Measurements from ENCODE around the gene PTPN21. TPM values are rescaled to one million over a fixed set of nuclear protein-coding genes. Genes with fewer than 3 reads are reported as not detected.

The PTPN21 gene
- total RNA-seq: 12.5 and 13.1 TPM in 2 replicates

- no peak for DNase-seq (ENCODE audit: low read depth)
- H3K36me3 ChIP-seq (ENCODE audit: control insufficient read depth, insufficient read depth, low read length): no peaks in the 10 kb centered on the region
- no peaks in the 10 kb centered on the region for H3K27me3 ChIP-seq (ENCODE audit: control insufficient read depth, insufficient read depth, low read length)
- TF ChIP-seq, protein P1, sequence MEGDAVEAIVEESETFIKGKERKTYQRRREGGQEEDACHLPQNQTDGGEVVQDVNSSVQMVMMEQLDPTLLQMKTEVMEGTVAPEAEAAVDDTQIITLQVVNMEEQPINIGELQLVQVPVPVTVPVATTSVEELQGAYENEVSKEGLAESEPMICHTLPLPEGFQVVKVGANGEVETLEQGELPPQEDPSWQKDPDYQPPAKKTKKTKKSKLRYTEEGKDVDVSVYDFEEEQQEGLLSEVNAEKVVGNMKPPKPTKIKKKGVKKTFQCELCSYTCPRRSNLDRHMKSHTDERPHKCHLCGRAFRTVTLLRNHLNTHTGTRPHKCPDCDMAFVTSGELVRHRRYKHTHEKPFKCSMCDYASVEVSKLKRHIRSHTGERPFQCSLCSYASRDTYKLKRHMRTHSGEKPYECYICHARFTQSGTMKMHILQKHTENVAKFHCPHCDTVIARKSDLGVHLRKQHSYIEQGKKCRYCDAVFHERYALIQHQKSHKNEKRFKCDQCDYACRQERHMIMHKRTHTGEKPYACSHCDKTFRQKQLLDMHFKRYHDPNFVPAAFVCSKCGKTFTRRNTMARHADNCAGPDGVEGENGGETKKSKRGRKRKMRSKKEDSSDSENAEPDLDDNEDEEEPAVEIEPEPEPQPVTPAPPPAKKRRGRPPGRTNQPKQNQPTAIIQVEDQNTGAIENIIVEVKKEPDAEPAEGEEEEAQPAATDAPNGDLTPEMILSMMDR (IDR thresholded peaks at IDR 0.05; ENCODE audit: insufficient read depth, low read length, poor library complexity, severe bottlenecking): no peak
- peak within 1 kb of the TSS; percentile 66 for H3K4me3 ChIP-seq (ENCODE audit: low read depth, low read length)
Observed at GRCh38 chr14:88554457-88555286, at the start of gene PTPN21. Gene PTPN21 (minus strand): TSS chr14:88555007. CDS start chr14:88550417, 4,590 bp downstream.

- H3K36me3 ChIP-seq (ENCODE audit: control insufficient read depth, insufficient read depth, low read length): no peaks in the 10 kb centered on the region
- TF ChIP-seq, protein P1 (IDR thresholded peaks at IDR 0.05; ENCODE audit: insufficient read depth, low read length, poor library complexity, severe bottlenecking): no peak
- no peak for DNase-seq (ENCODE audit: low read depth)
- H3K4me3 ChIP-seq (ENCODE audit: low read depth, low read length): no peak overlapping the region
- H3K27me3 ChIP-seq (ENCODE audit: control insufficient read depth, insufficient read depth, low read length): no peaks in the 10 kb centered on the region
Observed at GRCh38 chr14:88604212-88604611, 49.4 kb upstream of the PTPN21 start.

GRCh38 chr14:88599761-88600439 is 45.1 kb upstream of the PTPN21 start:
- Histone ChIP-seq H3K36me3 (ENCODE audit: control insufficient read depth, insufficient read depth, low read length) (no peaks in the 10 kb centered on the region), H3K27me3 (ENCODE audit: control insufficient read depth, insufficient read depth, low read length) (no peaks in the 10 kb centered on the region), H3K4me3 (ENCODE audit: low read depth, low read length) (no peak overlapping the region)
- TF ChIP-seq, protein P1 (IDR thresholded peaks at IDR 0.05; ENCODE audit: insufficient read depth, low read length, poor library complexity, severe bottlenecking): no peak
- DNase-seq (ENCODE audit: low read depth): no peak

- Histone ChIP-seq H3K4me3 (ENCODE audit: low read depth, low read length) (no peak overlapping the region), H3K27me3 (ENCODE audit: control insufficient read depth, insufficient read depth, low read length) (no peaks in the 10 kb centered on the region), H3K36me3 (ENCODE audit: control insufficient read depth, insufficient read depth, low read length) (no peaks in the 10 kb centered on the region)
- TF ChIP-seq, protein P1 (IDR thresholded peaks at IDR 0.05; ENCODE audit: insufficient read depth, low read length, poor library complexity, severe bottlenecking): no peak
- DNase-seq (ENCODE audit: low read depth): no peak
Observed at GRCh38 chr14:88599326-88599725, 44.5 kb upstream of the PTPN21 start.

DNA sequence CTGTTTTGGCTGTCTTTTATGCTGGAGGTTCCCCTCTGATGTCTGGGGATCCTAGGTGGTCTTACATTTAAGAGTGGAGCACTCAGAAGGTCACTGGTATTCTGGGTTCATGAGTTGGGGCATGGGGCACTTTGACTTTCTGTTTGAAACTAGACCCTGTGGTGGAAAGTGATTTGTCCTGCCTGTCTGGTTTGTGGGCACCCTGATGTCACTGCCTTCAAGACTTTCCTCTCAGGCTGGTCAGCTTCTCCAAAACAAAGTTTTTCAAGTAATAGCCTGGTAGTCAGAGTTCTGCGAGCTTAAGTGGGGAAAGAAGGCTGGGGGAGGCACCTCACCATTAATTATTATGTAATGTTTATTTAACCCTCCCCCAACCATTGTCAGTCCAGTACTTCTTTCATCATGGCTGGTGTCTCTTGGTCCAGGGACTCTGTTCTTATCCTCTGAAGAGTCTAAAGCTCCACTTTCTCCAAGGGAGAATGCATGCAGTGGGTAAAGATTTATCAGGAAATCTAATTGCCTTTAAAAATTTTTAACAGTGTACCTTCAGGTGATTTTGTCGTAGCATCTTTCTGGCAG is 43.4 kb upstream of the PTPN21 start:
- no peaks in the 10 kb centered on the region for H3K36me3 ChIP-seq (ENCODE audit: control insufficient read depth, insufficient read depth, low read length)
- no peak for DNase-seq (ENCODE audit: low read depth)

More for the DNA sequence above, 43.4 kb upstream of the PTPN21 start:
- TF ChIP-seq, protein P1 (IDR thresholded peaks at IDR 0.05; ENCODE audit: insufficient read depth, low read length, poor library complexity, severe bottlenecking): no peak
- no peaks in the 10 kb centered on the region for H3K27me3 ChIP-seq (ENCODE audit: control insufficient read depth, insufficient read depth, low read length)
- no peak overlapping the region for H3K4me3 ChIP-seq (ENCODE audit: low read depth, low read length)
